NCI-H2196 (cell line): ENCODE data around the gene ASB11.
"Not testable (repeated sequence)": the region's sequence is repeated elsewhere in the genome, so short reads cannot be mapped to it uniquely, and the experiment has no call there.

Source experiments
- DNase-seq: peaks from one replicate; lab custom pipeline; 2025; ENCODE audit not compliant: unreplicated experiment; lab: John Stamatoyannopoulos, UW

Gene ASB11

DNA sequence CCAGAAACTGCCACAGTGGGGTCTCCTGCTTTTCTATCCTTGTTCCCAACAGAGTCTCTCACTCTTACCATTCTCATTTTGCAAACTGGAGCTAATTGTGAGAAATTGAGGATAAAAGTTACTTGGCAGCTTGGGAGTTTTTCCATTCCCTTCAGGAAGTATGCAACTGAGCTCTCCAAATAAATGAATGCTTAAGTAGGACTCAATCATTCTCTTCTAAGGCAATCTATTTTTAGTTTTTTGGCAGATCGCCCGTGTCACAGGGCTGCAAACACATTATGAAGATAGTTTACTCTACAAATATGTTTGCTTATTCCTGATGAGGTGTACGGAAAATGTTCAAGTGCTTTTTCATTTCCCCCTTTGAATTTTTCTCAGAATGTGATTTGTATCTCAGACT is 5.3 kb downstream of the ASB11 start:
- peak; percentile 65 for DNase-seq

DNA sequence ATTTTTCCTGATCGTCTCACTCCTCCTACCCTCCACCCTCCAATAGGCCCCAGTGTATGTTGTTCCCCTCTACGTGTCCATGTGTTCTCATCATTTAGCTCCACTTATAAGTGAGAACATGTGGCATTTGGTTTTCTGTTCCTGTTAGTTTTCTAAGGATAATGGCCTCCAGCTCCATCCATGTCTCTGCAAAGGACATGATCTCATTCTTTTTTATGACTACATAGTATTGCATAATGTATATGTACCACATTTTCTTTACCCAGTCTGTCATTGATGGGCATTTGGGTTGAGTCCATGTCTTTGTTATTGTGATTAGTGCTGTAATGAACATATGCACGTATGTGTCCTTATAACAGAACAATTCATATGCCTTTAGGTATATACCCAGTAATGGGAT is 9.5 kb downstream of the ASB11 start:
- DNase-seq, result not testable (repeated sequence)

DNA sequence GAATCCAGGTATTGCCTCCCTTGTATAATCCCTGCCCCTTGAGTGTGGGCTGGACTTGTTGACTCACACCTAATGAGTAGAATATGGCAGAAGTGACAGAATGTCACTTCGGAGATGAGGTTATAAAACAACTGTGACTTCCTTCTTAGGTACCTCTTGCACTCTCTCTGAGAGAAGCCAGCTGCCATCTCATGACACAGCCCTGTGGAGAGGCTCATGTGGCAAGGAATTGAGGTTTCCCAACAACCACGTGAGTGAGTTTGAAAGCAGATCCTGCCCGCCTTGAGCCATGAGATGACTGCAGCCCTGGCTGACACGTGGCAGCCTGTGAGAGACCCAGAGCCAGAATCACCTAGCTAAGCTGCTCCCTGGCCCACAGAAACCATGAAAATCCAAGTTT is 13.5 kb downstream of the ASB11 start:
- DNase-seq, result no peak

DNA sequence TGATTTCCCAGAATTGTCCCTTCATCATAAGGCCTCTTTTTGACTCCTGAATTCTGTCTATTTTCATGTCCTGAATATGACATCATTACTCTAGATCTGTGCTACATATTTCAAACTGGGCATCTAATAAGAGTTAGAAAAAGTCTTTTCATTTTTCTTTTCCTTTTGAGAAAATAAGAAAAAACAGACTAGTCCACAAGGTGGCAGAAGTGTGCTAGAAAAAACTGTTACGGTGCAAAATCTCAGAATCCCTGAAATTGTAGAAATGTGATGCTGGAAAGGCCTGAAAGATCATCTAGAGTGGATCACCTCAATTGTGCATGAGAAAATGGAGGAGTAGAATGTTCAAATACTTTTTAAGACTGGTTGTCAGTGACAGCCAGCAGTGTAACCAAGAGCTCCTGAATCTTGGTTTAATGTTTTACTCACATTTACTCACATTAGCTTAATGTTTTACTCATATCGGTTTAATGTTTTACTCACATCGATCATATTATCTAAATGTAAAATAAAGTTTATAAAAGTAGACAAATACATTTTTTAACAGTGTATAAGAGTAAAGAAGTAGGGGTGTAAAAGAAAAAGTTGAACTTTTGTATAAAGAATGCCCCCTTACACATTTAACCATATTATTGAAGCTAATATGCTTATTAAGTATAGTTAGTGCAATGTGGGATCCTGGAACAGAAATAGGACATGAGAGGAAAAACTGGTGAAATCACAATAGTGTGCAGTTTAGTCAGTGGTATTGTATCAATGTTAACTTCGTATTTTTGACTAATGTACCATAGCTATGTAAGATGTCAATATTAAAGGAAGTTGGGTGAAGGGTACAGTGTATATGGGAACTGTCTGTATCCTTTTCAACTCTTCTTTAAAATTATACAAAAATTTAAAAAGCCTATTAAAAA is 15.2 kb downstream of the ASB11 start:
- DNase-seq, result peak; percentile 9

DNA sequence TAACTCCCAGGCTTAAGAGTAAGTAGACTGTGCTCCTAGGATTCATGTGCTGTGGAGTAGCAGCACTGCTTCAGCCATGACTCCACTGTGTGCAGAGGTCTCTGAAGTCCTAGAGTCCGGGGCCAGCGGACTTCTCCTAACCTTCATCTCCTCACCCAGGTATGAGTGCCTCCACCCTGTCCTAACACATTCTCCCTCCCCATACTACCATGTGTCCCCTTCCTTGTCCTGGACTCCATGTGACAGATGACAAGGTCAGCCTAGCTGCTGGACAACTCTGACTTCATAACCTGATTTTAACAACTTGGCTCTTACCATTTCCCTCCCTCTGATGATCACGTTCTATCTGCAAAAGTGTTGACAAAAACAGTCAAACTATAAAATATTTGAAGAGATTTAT is 16.7 kb downstream of the ASB11 start:
- no peak for DNase-seq

DNA sequence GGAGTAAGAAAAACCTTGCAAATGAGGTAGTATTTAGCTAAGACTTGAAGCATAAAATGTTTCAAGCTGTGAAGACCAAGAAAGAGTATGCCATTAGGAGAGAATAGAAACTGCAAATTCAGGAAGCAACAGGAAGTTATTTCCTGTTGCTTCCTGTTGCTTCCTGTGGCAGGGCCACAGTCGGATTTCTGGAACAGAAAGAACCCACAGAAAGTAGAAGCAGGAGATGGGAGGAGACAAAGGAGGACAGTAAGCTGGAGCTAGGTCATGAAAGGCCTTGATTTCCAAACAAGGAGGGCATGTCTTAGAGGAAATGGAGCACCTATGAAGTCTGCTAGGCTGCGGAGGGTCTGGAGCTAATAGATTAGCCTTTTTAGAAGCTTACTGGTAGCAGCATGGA is 17.2 kb downstream of the ASB11 start:
- no peak for DNase-seq

DNA sequence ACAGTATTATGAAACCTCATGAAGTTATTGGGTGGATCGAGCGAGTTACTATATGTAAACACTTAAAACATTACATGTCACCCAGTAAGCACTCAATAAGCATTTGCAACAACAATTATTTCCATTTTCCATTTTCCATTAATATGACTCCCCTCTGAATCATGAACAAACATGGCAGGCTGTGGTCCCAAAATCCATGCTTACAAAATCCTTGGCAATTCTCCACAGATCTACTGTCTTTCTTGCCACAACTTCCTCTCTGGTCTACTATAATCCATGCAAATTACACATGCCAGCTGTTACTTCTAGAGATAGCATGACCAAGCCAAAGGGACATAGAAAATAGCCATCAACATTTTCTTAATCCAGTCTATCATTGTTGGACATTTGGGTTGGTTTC is 22.0 kb downstream of the ASB11 start:
- no peak for DNase-seq

DNA sequence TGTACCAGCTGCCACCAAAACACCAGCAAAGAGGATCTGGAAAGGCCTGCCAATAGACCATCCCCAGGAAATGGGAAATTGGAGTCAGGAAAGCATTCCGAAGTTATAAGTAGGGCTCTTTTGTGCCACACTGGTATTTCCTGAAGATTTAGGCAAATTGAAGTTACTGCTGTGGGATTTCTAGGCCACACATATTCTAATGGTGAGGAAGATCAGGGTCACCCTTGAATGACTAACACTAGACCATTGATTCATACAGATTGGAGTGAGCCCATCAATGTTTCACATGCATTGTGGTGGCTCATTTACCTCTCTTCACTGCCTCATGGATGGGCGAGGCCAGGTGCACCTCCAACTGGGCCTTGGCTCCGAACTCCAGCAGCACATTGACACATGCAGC is 22.6 kb downstream of the ASB11 start:
- DNase-seq, result no peak

DNA sequence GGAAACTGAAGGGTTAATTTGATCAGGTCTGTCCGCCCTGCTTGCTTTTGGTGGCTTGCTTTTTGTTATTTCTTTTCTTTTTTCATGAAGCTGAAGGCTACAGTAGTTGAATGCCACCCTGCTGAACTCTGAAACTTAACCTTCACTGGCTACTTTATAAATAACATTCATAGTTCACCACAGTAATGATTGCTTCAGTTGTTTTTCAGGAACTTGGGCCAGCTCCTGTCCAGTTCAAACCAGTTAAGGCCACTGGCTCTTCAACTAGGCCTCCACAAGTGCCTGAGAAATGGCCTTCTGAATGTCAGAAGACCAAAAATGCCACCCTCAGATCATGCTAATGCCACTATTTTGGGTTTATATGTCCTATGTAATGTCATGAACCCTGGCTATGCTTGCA is 37.8 kb downstream of the ASB11 start:
- no peak for DNase-seq

DNA sequence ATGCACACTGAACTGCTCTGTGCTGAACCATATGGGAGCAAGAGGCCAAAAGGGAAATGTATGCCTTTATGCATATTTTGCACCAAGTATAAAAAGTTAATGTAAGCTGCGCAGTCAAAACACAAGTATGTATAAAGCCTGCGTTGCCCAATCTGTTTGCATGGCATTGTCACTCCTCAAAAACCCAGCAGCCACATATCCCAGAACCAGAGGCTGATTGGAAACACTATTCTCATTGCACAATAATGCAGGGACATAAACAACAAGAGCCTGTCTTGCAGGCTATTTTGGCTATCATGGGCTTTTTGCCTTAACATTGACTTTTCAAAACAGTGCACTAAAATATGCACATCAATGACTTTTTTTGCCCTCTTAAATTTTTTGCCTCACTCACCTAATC is 40.5 kb downstream of the ASB11 start:
- DNase-seq, result no peak

DNA sequence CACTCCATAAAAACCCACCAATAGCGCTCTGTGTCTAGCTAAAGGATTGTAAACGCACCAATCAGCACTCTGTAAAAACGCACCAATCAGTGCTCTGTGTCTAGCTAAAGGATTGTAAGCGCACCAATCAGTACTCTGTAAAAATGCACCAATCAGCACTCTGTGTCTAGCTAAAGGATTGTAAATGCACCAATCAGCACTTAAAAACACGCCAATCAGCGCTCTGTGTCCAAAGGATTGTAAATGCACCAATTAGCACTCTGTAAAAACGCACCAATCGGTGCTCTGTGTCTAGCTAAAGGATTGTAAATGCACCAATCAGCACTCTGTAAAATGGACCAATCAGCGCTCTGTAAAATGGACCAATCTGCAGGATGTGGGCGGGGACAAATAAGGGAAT is 42.2 kb downstream of the ASB11 start:
- DNase-seq, result not testable (repeated sequence)

DNA sequence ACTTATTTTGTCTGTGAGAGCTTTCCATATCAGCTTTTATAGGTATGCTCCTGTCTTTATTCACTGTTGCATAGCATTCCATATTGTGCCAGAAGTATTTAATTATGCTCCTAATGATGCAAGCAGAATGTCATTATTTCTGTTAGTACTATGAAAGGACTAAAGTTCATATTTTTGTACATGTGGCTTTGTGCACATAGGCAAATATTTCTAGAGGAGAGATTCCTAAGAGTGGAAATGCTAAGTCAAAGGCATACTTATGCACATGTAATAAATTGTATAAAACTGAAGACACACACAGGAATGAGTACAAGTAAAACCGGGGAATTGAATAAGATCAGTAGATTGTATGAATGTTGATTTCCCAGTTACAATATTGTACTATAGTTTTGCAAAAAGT is 43.7 kb downstream of the ASB11 start:
- DNase-seq, result no peak

DNA sequence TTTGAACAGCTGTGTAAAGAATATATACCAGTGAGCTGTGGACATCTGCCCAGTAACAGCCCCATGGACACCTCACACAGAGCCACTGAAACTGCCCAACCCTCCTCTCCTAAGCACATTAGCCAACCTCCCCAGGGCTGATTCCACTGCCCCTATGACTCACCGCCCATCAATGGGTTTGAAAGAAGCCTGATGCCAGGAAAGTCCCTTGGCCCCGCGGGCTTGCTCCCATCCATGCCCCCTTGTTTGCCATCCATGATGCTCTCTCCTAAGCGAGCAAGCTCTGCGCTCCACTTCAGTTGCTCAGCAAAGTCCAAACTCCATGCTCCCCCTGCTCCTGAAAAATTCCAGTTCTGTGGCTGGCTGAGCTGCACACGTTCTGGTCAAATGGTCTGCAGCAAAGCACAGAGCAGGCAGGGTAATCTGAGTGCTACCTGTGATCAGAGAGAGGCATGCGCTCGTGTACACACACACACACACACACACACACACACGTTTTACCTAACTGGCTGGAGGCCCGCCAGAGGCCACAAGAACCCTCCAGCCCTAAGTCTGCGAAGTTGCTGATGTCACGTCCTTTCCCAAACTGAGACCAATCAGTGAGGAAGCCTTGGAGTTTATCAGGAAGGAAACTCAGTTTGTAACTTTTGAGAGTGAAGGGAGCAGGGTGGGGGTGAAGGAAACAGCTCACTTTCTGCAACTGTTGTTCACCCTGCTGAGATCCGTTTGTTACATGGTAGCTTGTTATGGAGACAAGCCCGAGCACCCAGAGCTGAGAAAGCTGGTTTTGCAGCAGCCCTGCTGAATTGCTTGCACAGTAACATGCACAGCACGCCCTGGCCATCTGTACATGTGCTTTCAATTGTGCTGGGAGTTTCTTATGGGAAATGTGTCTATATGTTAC is 45.6 kb downstream of the ASB11 start, which contains the start of gene ASB9:
ASB9 (minus strand) TSS at position 466 of the 904 bp plus-strand sequence; CDS start at position 257, 209 bp downstream.
- peak; percentile 28 for DNase-seq

DNA sequence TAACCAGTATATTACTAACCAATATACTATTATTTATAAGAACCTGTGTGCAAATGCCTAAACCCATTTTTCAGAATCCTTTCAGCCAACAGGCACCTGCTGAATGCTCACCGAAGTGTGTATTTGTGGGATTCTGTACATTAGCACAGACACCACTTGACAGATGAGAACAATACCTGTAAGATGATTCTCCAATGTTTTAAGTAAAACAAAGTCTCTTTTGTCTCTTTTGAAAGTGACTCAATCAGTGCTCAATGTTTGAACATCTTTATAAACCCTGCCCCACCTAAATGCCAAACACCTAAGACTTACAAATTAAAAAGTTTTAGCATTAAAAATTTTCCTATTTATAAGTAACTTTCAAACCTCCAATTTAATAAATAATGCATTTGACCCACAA is 46.3 kb downstream of the ASB11 start:
- no peak for DNase-seq

DNA sequence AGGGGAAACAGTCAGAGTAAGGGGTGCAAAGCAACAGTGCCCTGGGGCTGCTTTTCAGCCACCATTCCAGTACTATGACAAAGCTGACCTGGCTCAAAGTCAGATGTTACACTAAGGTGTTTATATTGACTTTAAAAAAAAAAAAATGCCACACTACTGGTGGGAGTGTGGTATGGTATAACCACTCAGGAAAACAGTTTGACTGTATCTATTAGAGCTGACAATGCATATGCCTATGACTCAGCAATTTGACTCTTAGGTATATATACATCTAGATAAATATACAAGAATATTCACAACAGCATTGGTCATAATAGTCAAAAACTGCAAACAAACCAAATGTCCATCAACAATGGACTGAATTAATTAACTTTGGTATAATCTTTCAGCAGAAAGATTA is 60.6 kb downstream of the ASB11 start:
- no peak for DNase-seq

DNA sequence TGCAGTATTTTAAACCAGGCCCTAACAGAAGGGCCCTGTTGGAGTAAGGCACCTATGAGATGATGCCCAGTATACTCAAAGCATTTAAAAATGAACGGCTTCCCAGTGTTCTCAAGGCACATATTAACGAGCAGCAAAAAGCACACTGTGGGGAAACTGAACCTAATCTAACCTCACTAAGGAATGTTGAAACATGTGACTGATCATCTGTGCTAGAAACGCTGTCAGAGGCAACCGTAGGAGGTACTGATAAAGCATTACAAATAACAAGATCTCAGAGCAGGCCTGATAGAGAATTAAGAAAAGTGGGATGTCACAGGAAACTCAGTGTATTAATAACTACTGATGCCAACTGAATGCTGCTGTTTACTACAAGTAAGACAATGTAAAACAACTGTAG is 69.5 kb downstream of the ASB11 start:
- DNase-seq, result no peak

DNA sequence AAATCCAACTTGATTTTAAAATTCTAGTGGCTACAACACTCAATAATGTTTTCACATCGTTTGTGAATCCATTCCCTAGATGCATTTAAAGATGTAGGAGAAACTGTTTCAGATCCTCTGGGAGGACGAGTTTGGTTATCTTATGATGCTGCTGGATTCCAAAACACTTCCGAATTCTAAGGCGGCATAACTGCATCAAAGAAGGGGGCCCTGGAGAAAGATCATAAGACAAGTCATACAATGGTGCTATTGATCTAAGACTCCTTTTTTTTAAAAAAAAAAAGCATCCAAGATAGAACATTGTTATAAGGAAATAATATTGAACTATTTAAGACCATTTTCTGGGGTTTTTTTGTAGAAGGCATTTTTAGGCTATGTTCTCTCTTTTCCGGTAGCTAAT is 71.0 kb downstream of the ASB11 start:
- DNase-seq, result no peak

DNA sequence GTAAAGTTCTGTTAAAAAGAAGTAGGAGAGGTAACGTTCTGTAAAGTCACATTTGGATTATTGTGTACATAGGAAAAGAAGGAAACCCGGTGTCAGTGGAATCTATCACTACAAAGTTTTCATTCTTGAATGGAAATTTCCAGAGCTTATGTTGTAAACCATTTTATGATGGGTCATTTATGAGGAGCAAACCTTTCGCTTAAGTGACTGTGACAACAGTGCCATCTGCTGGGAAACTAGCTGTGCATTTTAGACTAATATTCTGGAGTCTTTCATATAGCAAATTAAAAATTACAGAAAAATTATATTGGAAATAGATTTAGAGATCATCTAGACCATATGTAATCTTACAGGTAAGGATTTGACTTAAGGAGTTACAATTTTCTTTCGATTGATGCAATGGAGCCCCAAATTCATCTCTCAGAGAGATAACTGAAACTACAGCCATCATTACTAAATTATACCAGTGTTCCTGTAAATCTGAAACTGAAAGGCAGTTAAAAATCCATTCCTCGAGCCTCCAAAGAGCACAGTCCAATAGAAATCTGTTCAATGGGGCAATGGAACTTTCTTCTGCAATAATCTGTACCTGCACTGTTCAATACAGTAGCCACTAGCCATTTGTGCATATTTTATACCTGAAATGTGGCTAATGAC is 72.4 kb downstream of the ASB11 start:
- DNase-seq, result peak; percentile 39

DNA sequence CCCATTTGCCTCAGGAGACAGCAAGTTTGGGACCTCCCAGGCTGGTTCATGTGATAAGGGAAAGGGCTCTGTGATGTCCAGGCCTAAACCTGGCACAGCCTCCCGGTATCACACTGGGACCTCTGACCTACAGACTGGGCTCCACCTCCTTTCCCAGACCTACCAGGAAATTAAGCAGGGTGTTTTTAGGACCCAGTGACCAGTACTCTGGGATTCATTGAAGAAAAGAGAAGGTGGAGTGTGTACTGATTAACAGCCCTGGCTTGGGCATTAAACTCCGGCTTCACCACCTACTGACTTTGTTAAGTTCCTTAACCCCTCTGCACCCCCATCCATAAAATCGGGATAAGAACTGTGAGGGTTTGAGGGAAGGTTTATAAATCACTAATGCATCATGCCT is 74.1 kb downstream of the ASB11 start:
- DNase-seq, result no peak

DNA sequence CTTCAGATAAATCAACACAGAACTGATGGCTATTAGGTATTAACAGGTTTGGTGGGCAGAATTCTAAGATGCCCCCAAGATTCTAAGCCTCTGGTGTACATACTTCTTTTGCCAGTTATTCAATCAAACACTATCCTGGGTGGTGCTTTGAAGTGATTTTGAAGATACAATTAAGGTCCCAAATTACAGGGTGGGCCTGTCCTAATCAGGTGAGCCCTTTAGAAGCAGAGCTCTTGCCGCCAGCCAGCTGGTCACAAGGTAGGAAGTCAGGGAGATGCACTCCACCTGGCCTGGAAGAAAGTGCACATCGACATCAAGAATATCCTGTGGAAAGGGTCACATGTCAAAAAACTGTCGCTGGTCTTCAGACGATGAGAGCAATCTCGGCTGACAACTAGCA is 75.0 kb downstream of the ASB11 start:
- no peak for DNase-seq

DNA sequence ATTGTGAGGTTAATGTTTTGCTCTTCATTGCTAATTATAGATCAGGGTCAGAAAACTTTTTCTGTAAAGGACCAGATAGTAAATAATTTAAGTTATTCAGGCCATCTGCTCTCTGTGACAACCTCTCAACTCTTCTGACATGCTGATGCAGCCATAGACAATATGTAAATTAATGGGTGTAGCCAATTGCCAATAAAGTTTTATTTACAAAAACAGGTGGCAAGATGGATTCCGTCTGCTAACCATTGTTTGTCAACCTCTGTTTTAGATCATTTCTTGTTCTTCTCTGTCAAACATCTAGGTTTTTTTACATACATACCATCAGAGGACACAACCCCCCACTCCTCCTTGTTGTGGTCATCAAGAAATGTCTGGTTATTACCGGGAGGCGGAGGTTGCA is 79.3 kb downstream of the ASB11 start:
- DNase-seq, result no peak
